HCT116 (cell line): ENCODE data around the gene MUC4. TPM values are rescaled to one million over a fixed set of nuclear protein-coding genes. Genes with fewer than 3 reads are reported as not detected.

Source experiments
- ATAC-seq: fragments of 200-7000 bp; cut with Tn5 transposase; 2 replicates; pipeline ENCODE4 v1.9.1; 2020; ENCODE audit warnings: mild to moderate bottlenecking, moderate library complexity
- BruUV-seq: library from RNA; stranded (reverse); fragments of 400-500 nt; replicated peaks from 2 replicates; lab custom pipeline; 2021; lab: Mats Ljungman, UMichigan
- CTCF ChIA-PET: fragments of 300-600 bp; sonication (Branson Sonifier 250); formaldehyde crosslinking; loops from one replicate; lab custom pipeline; 2021; ENCODE audit warnings: antibody characterized with exemption; lab: Charles Lee
- POLR2A ChIA-PET: fragments of 300-600, 350-600 bp; sonication (Branson Sonifier 250); formaldehyde crosslinking; loops from one replicate; lab custom pipeline; 2021; ENCODE audit warnings: antibody characterized with exemption; lab: Charles Lee
- RAD21 ChIA-PET, 2 experiments: fragments of 300-600 bp; sonication (Branson Sonifier 250); formaldehyde crosslinking; loops; one replicate each; lab custom pipeline; 2023; ENCODE audit warnings: low total read pairs in 2 of 2; ENCODE audit not compliant: uncharacterized antibody in 2 of 2, unreplicated experiment in 2 of 2, low non-redundant PET in 1 of 2; lab: Charles Lee
- DNase-seq: peaks from one replicate; pipeline ENCODE4 v3.0.0-alpha.2; 2010; ENCODE audit warnings: low read depth, low spot score
- H2AFZ ChIP-seq: fragments of 200-600 bp; shearing (Covaris generic), sonication (generic); 2 replicates; pipeline ENCODE4 v1.6.1; 2017; ENCODE audit warnings: low read depth, mixed run types, mixed read lengths, antibody characterized with exemption, low read length; ENCODE audit not compliant: poor library complexity, severe bottlenecking
- H3K27ac ChIP-seq: 2 replicates; pipeline ENCODE4 v1.5.1; 2012; ENCODE audit warnings: low read depth, low read length
- H3K27me3 ChIP-seq: fragments of 200-600 bp; sonication (generic); 2 replicates; pipeline ENCODE4 v1.6.1; 2016; ENCODE audit warnings: mixed run types, low read length, mixed read lengths; ENCODE audit not compliant: insufficient read depth
- H3K36me3 ChIP-seq, 2 experiments: fragments of 200-500 bp in 1 of 2; fragments of 200-600 bp in 1 of 2; sonication (Bioruptor generic) in 1 of 2; sonication (generic) in 1 of 2; 2 replicates each; pipeline versions ENCODE4 v1.5.1 to v1.6.1; 2014 to 2016; ENCODE audit warnings: low read length in 2 of 2, inconsistent platforms in 1 of 2, mixed read lengths in 1 of 2, mixed run types in 1 of 2; ENCODE audit not compliant: insufficient read depth in 2 of 2, control insufficient read depth in 1 of 2
- H3K4me1 ChIP-seq, 2 experiments: fragments of 200-600 bp in 1 of 2; sonication (generic) in 1 of 2; 2 replicates each; pipeline versions ENCODE4 v1.5.1 to v1.6.1; 2012 to 2017; ENCODE audit warnings: low read length in 2 of 2, inconsistent platforms in 1 of 2, mild to moderate bottlenecking in 1 of 2, mixed read lengths in 1 of 2, mixed run types in 1 of 2, moderate library complexity in 1 of 2; ENCODE audit not compliant: insufficient read depth in 2 of 2, control insufficient read depth in 1 of 2
- H3K4me2 ChIP-seq: fragments of 200-600 bp; sonication (generic); 2 replicates; pipeline ENCODE4 v1.6.1; 2017; ENCODE audit warnings: mixed run types, low read length, mixed read lengths
- H3K4me3 ChIP-seq, 2 experiments: fragments of 200-600 bp in 1 of 2; sonication (generic) in 1 of 2; replicated peaks in 1 of 2; 2 replicates each; pipeline ENCODE4 v1.5.1; 2011 to 2016; ENCODE audit warnings: low read length in 2 of 2, control low read depth in 1 of 2, low read depth in 1 of 2, mild to moderate bottlenecking in 1 of 2, mixed read lengths in 1 of 2, mixed run types in 1 of 2
- H3K79me2 ChIP-seq: fragments of 200-600 bp; sonication (generic); 2 replicates; pipeline ENCODE4 v1.6.1; 2017; ENCODE audit warnings: mild to moderate bottlenecking, mixed run types, low read length, moderate library complexity, mixed read lengths; ENCODE audit not compliant: insufficient read depth
- H3K9ac ChIP-seq: fragments of 200-600 bp; sonication (generic); 2 replicates; pipeline ENCODE4 v1.6.1; 2016; ENCODE audit warnings: low read length, mixed read lengths
- H3K9me2 ChIP-seq: fragments of 200-600 bp; sonication (generic), shearing (Covaris generic); 2 replicates; pipeline ENCODE4 v1.6.1; 2017; ENCODE audit warnings: mixed run types, mild to moderate bottlenecking, moderate library complexity; ENCODE audit not compliant: insufficient read depth
- H3K9me3 ChIP-seq, 2 experiments: fragments of 200-500 bp in 1 of 2; fragments of 200-600 bp in 1 of 2; sonication (Bioruptor generic) in 1 of 2; sonication (generic) in 1 of 2; 2 replicates each; pipeline ENCODE4 v1.6.1; 2014 to 2017; ENCODE audit warnings: low read length in 2 of 2, mixed read lengths in 2 of 2, inconsistent platforms in 1 of 2, low read depth in 1 of 2, mild to moderate bottlenecking in 1 of 2, mixed run types in 1 of 2, moderate library complexity in 1 of 2; ENCODE audit not compliant: control insufficient read depth in 1 of 2, insufficient read depth in 1 of 2
- H4K20me1 ChIP-seq: fragments of 200-600 bp; sonication (generic), shearing (Covaris generic); 2 replicates; pipeline ENCODE4 v1.6.1; 2017; ENCODE audit warnings: mixed run types, mild to moderate bottlenecking, moderate library complexity; ENCODE audit not compliant: insufficient read depth
- SP1 ChIP-seq: IDR thresholded peaks from 2 replicates; pipeline ENCODE4 v1.6.1; 2012; ENCODE audit warnings: low read depth
- ZFX ChIP-seq: fragments of 450-650 bp; IDR thresholded peaks from 2 replicates; pipeline ENCODE4 v1.6.1; 2017
- ZNF274 ChIP-seq: fragments of 200-500 bp; sonication (Bioruptor generic); IDR thresholded peaks from 2 replicates; pipeline ENCODE4 v1.6.1; 2014; ENCODE audit warnings: mild to moderate bottlenecking, low read depth, low read length, inconsistent platforms
- intact Hi-C: fragments of 100-400 bp; cut with micrococcal nuclease; formaldehyde crosslinking; loops from 2 replicates; pipeline ENCODE4 v1.10.0; 2022
- total RNA-seq: library from RNA; stranded (reverse); gene quantifications from one replicate; pipeline ENCODE4 v1.2.1, GENCODE V29; 2021; ENCODE audit not compliant: unreplicated experiment
- TF ChIP-seq, protein P1 (sequence below), 3 experiments: fragments of 200-600 bp in 1 of 3; sonication (generic) in 1 of 3; IDR thresholded peaks in 2 of 3; conservative IDR thresholded peaks in 1 of 3; 2 replicates each; pipeline ENCODE4 v1.5.1; 2012 to 2017; ENCODE audit warnings: low read depth in 2 of 3, low read length in 2 of 3, antibody characterized with exemption in 1 of 3, borderline replicate concordance in 1 of 3, control low read depth in 1 of 3, mild to moderate bottlenecking in 1 of 3, mixed read lengths in 1 of 3, mixed run types in 1 of 3, moderate library complexity in 1 of 3; ENCODE audit not compliant: insufficient read depth in 1 of 3
- TF ChIP-seq, protein P2 (sequence below): IDR thresholded peaks from 2 replicates; pipeline ENCODE4 v1.6.1; 2011; ENCODE audit warnings: mild to moderate bottlenecking, low read length, moderate library complexity; ENCODE audit not compliant: insufficient replicate concordance; ENCODE audit errors: extremely low read depth

Gene MUC4
- total RNA-seq, 1 experiment from 2014 or later, result 0.64 TPM

DNA sequence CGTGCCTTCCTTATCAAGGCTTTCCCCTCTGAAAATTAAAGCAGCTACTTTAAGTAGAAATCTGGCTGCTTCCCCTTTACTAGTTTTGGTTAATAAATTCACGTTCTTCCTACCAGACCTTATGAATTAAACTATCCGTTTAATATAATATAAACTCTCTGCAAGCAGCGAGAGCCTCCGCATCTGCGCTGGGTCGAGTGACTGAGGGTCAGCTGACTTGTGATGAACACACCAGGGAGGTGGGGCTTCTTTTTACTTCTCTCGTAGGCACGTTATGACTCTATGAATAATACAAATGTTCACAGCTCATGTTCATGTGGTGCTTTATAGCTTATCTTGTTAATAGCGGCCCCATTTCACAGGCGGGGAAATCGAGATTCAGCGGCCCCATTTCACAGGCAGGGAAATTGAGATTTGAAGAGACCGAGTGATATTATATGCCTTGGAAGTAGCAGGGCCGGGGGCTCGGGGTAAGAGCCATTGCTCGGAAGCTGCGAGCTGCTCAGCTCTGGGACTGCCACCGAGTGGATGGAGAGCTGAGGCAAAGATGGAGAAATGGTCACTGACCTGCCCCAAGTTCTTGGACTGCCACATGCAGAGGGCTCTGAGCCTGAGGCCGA lies 8.3 kb downstream of the MUC4 start:
- Histone ChIP-seq H3K9ac (no peak overlapping the region), H3K4me3 (no peak overlapping the region), H3K4me2 (no peak overlapping the region), H3K36me3 (no peaks in the 10 kb centered on the region), H4K20me1 (no peaks in the 10 kb centered on the region), H3K4me1 (no peaks in the 10 kb centered on the region; a peak in 1 of 4 replicates), H3K79me2 (no peaks in the 10 kb centered on the region)
- intact Hi-C loops, result no loop called here
- no peak for ATAC-seq
- RAD21 ChIA-PET, result no interaction called here
- TF ChIP-seq, protein P1, sequence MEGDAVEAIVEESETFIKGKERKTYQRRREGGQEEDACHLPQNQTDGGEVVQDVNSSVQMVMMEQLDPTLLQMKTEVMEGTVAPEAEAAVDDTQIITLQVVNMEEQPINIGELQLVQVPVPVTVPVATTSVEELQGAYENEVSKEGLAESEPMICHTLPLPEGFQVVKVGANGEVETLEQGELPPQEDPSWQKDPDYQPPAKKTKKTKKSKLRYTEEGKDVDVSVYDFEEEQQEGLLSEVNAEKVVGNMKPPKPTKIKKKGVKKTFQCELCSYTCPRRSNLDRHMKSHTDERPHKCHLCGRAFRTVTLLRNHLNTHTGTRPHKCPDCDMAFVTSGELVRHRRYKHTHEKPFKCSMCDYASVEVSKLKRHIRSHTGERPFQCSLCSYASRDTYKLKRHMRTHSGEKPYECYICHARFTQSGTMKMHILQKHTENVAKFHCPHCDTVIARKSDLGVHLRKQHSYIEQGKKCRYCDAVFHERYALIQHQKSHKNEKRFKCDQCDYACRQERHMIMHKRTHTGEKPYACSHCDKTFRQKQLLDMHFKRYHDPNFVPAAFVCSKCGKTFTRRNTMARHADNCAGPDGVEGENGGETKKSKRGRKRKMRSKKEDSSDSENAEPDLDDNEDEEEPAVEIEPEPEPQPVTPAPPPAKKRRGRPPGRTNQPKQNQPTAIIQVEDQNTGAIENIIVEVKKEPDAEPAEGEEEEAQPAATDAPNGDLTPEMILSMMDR (IDR thresholded peaks at IDR 0.05 in 2 of 3, conservative IDR thresholded peaks at IDR 0.05 in 1 of 3; ENCODE audit: borderline replicate concordance in 1 of 3, insufficient read depth in 1 of 3, low read depth in 2 of 3, low read length in 2 of 3), result no peak
- no peak for TF ChIP-seq SP1
- TF ChIP-seq ZNF274, result no peak
- TF ChIP-seq ZFX, result no peak
- TF ChIP-seq, all 23 proteins: peak for 0
- Histone ChIP-seq H3K9me2 (no peaks in the 10 kb centered on the region), H3K27ac (no peak overlapping the region), H3K9me3 (no peaks in the 10 kb centered on the region), H3K27me3 (peaks cover 12% of the 10 kb centered on the region; the same call in 1 of the 2 replicates), H2AFZ (no peak overlapping the region)
- no TSS peak for BruUV-seq
- DNase-seq, result no peak
- POLR2A ChIA-PET, result no interaction called here
- CTCF ChIA-PET, result no interaction called here

DNA sequence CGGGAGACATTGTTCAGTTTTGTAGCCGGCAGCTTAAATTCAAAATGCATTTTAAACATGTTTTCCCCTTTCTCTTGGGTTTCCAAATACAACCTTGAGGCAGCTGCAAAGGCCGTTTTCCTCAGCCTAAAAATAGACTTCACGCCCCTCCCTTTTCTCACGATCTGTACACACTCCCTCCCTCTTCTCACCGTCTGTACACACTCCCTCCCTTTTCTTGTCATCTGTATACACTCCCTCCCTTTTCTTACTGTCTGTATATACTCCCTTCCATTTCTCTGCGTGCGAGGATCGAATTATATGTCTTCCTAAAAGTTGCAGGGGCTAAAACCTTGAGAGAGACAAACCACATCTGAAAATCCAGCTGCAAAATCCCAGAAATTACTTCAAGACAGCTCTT lies 8.9 kb downstream of the MUC4 start:
- Histone ChIP-seq H3K36me3 (no peaks in the 10 kb centered on the region), H3K4me2 (no peak overlapping the region), H3K27ac (no peak overlapping the region), H3K79me2 (no peaks in the 10 kb centered on the region), H3K9me2 (no peaks in the 10 kb centered on the region), H3K4me1 (no peaks in the 10 kb centered on the region), H3K27me3 (peaks cover 12% of the 10 kb centered on the region; the same call in 1 of the 2 replicates), H3K9me3 (no peaks in the 10 kb centered on the region), H4K20me1 (no peaks in the 10 kb centered on the region), H3K9ac (no peak overlapping the region), H3K4me3 (no peak overlapping the region), H2AFZ (no peak overlapping the region)
- no TSS peak for BruUV-seq
- no peak for ATAC-seq
- ChIA-PET RAD21 (no interaction called here), CTCF (no interaction called here), POLR2A (no interaction called here)
- TF ChIP-seq, protein P2, sequence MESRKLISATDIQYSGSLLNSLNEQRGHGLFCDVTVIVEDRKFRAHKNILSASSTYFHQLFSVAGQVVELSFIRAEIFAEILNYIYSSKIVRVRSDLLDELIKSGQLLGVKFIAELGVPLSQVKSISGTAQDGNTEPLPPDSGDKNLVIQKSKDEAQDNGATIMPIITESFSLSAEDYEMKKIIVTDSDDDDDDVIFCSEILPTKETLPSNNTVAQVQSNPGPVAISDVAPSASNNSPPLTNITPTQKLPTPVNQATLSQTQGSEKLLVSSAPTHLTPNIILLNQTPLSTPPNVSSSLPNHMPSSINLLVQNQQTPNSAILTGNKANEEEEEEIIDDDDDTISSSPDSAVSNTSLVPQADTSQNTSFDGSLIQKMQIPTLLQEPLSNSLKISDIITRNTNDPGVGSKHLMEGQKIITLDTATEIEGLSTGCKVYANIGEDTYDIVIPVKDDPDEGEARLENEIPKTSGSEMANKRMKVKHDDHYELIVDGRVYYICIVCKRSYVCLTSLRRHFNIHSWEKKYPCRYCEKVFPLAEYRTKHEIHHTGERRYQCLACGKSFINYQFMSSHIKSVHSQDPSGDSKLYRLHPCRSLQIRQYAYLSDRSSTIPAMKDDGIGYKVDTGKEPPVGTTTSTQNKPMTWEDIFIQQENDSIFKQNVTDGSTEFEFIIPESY, result no peak
- intact Hi-C loops, result no loop called here
- DNase-seq, result no peak
